GM12891 (cell line): ENCODE data around the gene FAM221A.

Experiments
- PAX5 ChIP-seq: IDR thresholded peaks from 2 replicates; pipeline ENCODE4 v1.6.1; 2011; ENCODE audit warnings: low read length, moderate library complexity, mild to moderate bottlenecking; ENCODE audit not compliant: insufficient read depth, severe bottlenecking
- POLR2A ChIP-seq: IDR thresholded peaks from 2 replicates; pipeline ENCODE4 v1.6.1; 2011; ENCODE audit warnings: low read depth, low read length, control low read depth
- POLR2AphosphoS5 ChIP-seq: IDR thresholded peaks from 2 replicates; pipeline ENCODE4 v1.6.1; 2011; ENCODE audit warnings: low read depth, low read length, control low read depth
- POU2F2 ChIP-seq: IDR thresholded peaks from 2 replicates; pipeline ENCODE4 v1.6.1; 2011; ENCODE audit warnings: low read depth, mild to moderate bottlenecking, control low read depth, low read length, moderate library complexity
- SPI1 ChIP-seq: IDR thresholded peaks from 2 replicates; pipeline ENCODE4 v1.6.1; 2011; ENCODE audit warnings: low read depth, low read length, control low read depth
- TAF1 ChIP-seq: IDR thresholded peaks from 2 replicates; pipeline ENCODE4 v1.6.1; 2011; ENCODE audit warnings: low read depth, low read length, control low read depth

- TF ChIP-seq POLR2A (no peak), TAF1 (no peak), POLR2AphosphoS5 (no peak), SPI1 (no peak), POU2F2 (no peak), PAX5 (no peak)
These were observed 35.1 kb downstream of the FAM221A start for GRCh38 chr7:23715099-23715498.
